ENCODE measurements around the gene ACCSL. TPM values are rescaled to one million over a fixed set of nuclear protein-coding genes. Genes with fewer than 3 reads are reported as not detected.

ACCSL gene
- total and polyA plus RNA-seq, 9 donors, result 0.04 TPM; not detected in 8

DNA sequence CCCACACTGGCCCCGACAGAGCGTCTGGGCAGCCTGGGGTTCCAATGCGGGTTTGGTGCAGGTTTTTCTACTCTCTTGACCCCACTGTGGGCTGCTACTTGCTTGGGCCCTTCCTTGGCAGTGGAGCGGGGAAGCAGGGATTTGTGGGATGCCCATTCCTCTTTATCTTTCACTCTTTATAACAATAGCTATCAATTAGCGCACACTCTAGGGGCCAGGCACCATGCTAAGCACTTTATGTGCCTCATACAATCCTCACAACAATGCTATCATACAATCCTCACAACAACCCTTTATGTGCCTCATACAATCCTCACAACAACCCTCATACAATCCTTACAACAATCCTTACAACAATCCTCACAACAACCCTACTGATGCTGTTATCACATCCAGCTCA is 31.0 kb downstream of the ACCSL start:
- H3K27ac ChIP-seq (ENCODE audit: low read length), result no peak overlapping the region
- H3K9me3 ChIP-seq (replicated peaks; ENCODE audit: control insufficient read depth, low read depth, low read length), result no peaks in the 10 kb centered on the region
- peaks cover 30% of the 10 kb centered on the region for H3K36me3 ChIP-seq (ENCODE audit: control insufficient read depth, insufficient read depth, low read length)
- DNase-seq, result no peak
- no peak overlapping the region for H3K4me3 ChIP-seq (ENCODE audit: low read length)
- no peaks in the 10 kb centered on the region for H3K4me1 ChIP-seq (ENCODE audit: control insufficient read depth, insufficient read depth, low read length)
- H3K27me3 ChIP-seq (ENCODE audit: control insufficient read depth, insufficient read depth, low read length), result no peaks in the 10 kb centered on the region
- WGBS (ENCODE audit: insufficient coverage), result 100% methylated on average over 5 of the region's 5 CpGs

DNA sequence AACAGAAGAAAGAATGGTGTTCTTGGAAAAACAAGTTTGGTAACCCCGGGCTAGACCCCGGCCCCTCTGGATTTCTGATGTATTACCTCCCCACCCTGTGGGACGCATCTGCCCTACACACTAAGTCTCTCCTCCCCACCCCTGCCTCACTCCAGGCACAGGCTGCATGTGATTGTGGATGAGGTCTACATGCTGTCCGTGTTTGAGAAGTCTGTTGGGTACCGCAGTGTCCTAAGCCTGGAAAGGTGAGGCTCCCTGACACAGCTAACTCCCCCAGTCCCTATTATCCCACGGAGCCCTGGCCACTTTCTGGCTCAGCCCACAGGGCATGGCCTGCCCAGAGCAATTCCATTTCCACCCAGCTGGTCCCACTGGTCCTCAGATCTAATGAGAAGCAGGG is 31.6 kb downstream of the ACCSL start:
- no peaks in the 10 kb centered on the region for H3K4me1 ChIP-seq (ENCODE audit: control insufficient read depth, insufficient read depth, low read length)
- peaks cover 27% of the 10 kb centered on the region for H3K36me3 ChIP-seq (ENCODE audit: control insufficient read depth, insufficient read depth, low read length)
- H3K4me3 ChIP-seq (ENCODE audit: low read length), result no peak overlapping the region
- H3K9me3 ChIP-seq (replicated peaks; ENCODE audit: control insufficient read depth, low read depth, low read length), result no peaks in the 10 kb centered on the region
- no peaks in the 10 kb centered on the region for H3K27me3 ChIP-seq (ENCODE audit: control insufficient read depth, insufficient read depth, low read length)
- no peak for DNase-seq
- no CpG with 5 or more reads among the region's 6 CpGs for WGBS (ENCODE audit: insufficient coverage)
- no peak overlapping the region for H3K27ac ChIP-seq (ENCODE audit: low read length)

DNA sequence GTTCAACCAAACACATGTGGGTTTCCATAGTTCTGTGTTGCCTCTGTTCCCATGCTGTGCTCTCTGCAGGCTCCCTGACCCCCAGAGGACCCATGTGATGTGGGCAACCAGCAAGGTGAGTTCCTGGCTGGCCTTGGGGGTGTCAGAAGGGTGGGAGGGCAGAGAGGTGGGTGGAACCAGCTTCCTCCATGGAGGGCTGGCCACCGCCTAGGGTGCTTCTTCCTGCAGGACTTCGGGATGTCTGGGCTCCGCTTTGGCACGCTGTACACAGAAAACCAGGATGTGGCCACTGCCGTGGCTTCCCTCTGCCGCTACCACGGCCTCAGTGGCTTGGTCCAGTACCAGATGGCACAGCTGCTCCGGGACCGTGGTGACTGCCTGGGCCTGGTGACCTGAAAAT is 33.2 kb downstream of the ACCSL start:
- H3K36me3 ChIP-seq (ENCODE audit: control insufficient read depth, insufficient read depth, low read length), result peaks cover 22% of the 10 kb centered on the region
- no peaks in the 10 kb centered on the region for H3K27me3 ChIP-seq (ENCODE audit: control insufficient read depth, insufficient read depth, low read length)
- no peak overlapping the region for H3K27ac ChIP-seq (ENCODE audit: low read length)
- no peak overlapping the region for H3K4me3 ChIP-seq (ENCODE audit: low read length)
- H3K4me1 ChIP-seq (ENCODE audit: control insufficient read depth, insufficient read depth, low read length), result no peaks in the 10 kb centered on the region
- WGBS (ENCODE audit: insufficient coverage), result 93% methylated on average over 9 of the region's 9 CpGs
- no peak for DNase-seq
- H3K9me3 ChIP-seq (replicated peaks; ENCODE audit: control insufficient read depth, low read depth, low read length), result no peaks in the 10 kb centered on the region

DNA sequence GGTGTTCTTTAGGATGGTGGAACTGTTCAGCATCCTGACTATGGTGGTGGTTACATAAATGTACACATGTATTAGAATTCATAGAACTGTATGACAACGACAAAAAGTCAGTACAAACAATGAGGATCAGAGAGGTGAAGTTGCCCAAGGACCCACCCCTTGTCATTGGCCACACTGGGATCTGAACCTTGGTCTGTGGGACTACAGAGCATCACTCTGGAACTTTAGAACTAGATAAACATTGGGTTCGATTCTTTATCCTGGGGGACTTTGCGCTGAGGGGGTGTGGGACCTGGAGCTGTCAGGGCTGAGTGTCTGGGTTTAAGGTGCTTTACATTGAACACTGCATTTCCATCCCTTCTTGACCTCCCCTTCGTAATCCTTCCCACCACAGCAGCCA is 34.9 kb downstream of the ACCSL start:
- H3K27me3 ChIP-seq (ENCODE audit: control insufficient read depth, insufficient read depth, low read length), result no peaks in the 10 kb centered on the region
- H3K27ac ChIP-seq (ENCODE audit: low read length), result no peak overlapping the region
- no peaks in the 10 kb centered on the region for H3K4me1 ChIP-seq (ENCODE audit: control insufficient read depth, insufficient read depth, low read length)
- 83% methylated on average over 1 of the region's 4 CpGs for WGBS (ENCODE audit: insufficient coverage)
- H3K36me3 ChIP-seq (ENCODE audit: control insufficient read depth, insufficient read depth, low read length), result peaks cover 15% of the 10 kb centered on the region
- no peaks in the 10 kb centered on the region for H3K9me3 ChIP-seq (replicated peaks; ENCODE audit: control insufficient read depth, low read depth, low read length)
- no peak for DNase-seq
- no peak overlapping the region for H3K4me3 ChIP-seq (ENCODE audit: low read length)

DNA sequence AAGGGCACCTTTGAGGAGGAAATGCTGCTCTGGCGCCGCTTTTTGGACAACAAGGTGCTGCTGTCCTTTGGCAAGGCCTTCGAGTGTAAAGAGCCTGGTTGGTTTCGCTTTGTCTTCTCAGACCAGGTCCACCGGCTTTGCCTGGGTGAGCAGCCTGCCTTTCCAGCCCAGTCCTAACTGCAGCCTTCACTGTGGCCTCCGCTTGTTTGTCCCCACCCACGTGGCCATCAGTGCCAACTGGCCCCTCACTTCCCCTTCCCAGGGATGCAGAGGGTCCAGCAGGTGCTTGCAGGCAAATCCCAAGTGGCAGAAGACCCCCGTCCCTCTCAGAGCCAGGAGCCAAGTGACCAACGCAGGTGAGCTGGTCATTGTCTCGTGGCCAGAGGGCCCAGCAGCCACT is 35.7 kb downstream of the ACCSL start:
- Histone ChIP-seq H3K9me3 (replicated peaks; ENCODE audit: control insufficient read depth, low read depth, low read length) (no peaks in the 10 kb centered on the region), H3K4me1 (ENCODE audit: control insufficient read depth, insufficient read depth, low read length) (no peaks in the 10 kb centered on the region), H3K4me3 (ENCODE audit: low read length) (no peak overlapping the region), H3K27ac (ENCODE audit: low read length) (no peak overlapping the region), H3K36me3 (ENCODE audit: control insufficient read depth, insufficient read depth, low read length) (peaks cover 12% of the 10 kb centered on the region), H3K27me3 (ENCODE audit: control insufficient read depth, insufficient read depth, low read length) (no peaks in the 10 kb centered on the region)
- DNase-seq, result no peak
- 86% methylated on average over 10 of the region's 10 CpGs for WGBS (ENCODE audit: insufficient coverage)

DNA sequence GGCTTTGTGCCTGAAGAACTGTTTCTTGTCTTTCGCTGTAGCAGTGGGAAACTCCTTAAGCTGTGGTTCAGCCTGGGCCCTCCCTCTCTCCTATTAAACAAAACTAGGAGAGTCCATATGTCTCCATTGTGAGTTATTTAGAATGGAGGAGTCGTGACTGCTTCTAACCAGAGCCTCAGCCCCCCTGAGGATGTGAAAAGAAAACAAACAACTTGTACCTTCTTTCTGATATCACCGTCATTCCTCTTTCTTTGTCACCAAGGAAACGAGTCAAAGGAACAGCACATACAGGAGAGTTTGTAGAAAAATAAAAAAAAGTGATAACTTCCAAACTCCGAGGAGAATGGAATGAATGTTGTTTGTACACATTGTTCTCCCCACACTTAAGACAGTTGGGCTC is 36.1 kb downstream of the ACCSL start:
- H3K4me3 ChIP-seq (ENCODE audit: low read length), result no peak overlapping the region
- no peaks in the 10 kb centered on the region for H3K27me3 ChIP-seq (ENCODE audit: control insufficient read depth, insufficient read depth, low read length)
- no peak for DNase-seq
- no peak overlapping the region for H3K27ac ChIP-seq (ENCODE audit: low read length)
- no peaks in the 10 kb centered on the region for H3K9me3 ChIP-seq (replicated peaks; ENCODE audit: control insufficient read depth, low read depth, low read length)
- H3K4me1 ChIP-seq (ENCODE audit: control insufficient read depth, insufficient read depth, low read length), result no peaks in the 10 kb centered on the region
- peaks cover 12% of the 10 kb centered on the region for H3K36me3 ChIP-seq (ENCODE audit: control insufficient read depth, insufficient read depth, low read length)
- no CpG with 5 or more reads among the region's 5 CpGs for WGBS (ENCODE audit: insufficient coverage)

DNA sequence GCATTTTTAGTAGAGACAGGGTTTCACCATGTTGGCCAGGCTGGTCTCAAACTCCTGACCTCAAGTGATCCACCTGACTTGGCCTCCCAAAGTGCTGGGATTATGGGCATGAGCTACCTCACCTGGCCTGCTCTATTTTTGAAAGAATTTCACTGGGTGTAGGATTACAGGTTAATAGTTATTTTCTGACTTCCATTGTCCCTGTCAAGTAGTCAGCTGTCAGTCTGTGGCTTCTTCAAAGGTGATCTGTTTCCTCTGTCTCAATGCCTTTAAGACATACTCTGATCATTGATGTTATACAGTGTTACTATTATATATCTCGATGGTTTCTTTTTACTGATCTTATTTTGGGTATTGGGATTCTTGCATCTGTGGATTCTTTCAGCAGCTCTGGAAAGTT is 37.5 kb downstream of the ACCSL start:
- Histone ChIP-seq H3K27ac (ENCODE audit: low read length) (no peak overlapping the region), H3K4me1 (ENCODE audit: control insufficient read depth, insufficient read depth, low read length) (no peaks in the 10 kb centered on the region), H3K4me3 (ENCODE audit: low read length) (no peak overlapping the region), H3K9me3 (replicated peaks; ENCODE audit: control insufficient read depth, low read depth, low read length) (no peaks in the 10 kb centered on the region), H3K36me3 (ENCODE audit: control insufficient read depth, insufficient read depth, low read length) (peaks cover 10% of the 10 kb centered on the region), H3K27me3 (ENCODE audit: control insufficient read depth, insufficient read depth, low read length) (no peaks in the 10 kb centered on the region)
- no peak for DNase-seq
- WGBS (ENCODE audit: insufficient coverage), result no CpG with 5 or more reads among the region's 1 CpG

- no peak for DNase-seq
- peaks cover 3% of the 10 kb centered on the region for H3K36me3 ChIP-seq (ENCODE audit: control insufficient read depth, insufficient read depth, low read length)
- no peak overlapping the region for H3K27ac ChIP-seq (ENCODE audit: low read length)
- H3K9me3 ChIP-seq (replicated peaks; ENCODE audit: control insufficient read depth, low read depth, low read length), result no peaks in the 10 kb centered on the region
- WGBS (ENCODE audit: insufficient coverage), result 90% methylated on average over 2 of the region's 4 CpGs
- no peak overlapping the region for H3K4me3 ChIP-seq (ENCODE audit: low read length)
- no peaks in the 10 kb centered on the region for H3K4me1 ChIP-seq (ENCODE audit: control insufficient read depth, insufficient read depth, low read length)
- H3K27me3 ChIP-seq (ENCODE audit: control insufficient read depth, insufficient read depth, low read length), result no peaks in the 10 kb centered on the region
These were observed 40.6 kb downstream of the ACCSL start for GRCh38 chr11:44088377-44088776.

DNA sequence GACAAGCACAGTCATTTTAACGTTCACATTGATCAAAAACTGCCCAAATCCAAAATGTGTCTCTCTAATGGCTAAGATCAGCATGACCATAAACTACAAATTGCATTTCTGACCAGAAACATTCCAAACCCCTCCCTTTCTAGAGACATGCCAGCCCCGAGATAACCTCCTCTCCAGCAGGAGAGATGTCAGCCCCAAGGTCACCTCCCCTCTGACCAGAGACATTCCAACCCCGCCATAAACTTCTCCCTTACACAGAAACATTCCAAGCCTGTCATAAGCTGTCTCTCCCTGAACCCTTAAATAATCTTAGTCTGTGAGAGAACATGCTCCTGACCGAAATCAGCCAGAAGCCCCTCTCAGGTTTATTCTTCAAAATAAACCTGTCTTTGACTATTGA is 41.1 kb downstream of the ACCSL start:
- Histone ChIP-seq H3K4me3 (ENCODE audit: low read length) (no peak overlapping the region), H3K36me3 (ENCODE audit: control insufficient read depth, insufficient read depth, low read length) (no peaks in the 10 kb centered on the region), H3K27ac (ENCODE audit: low read length) (no peak overlapping the region), H3K4me1 (ENCODE audit: control insufficient read depth, insufficient read depth, low read length) (no peaks in the 10 kb centered on the region), H3K27me3 (ENCODE audit: control insufficient read depth, insufficient read depth, low read length) (no peaks in the 10 kb centered on the region), H3K9me3 (replicated peaks; ENCODE audit: control insufficient read depth, low read depth, low read length) (no peaks in the 10 kb centered on the region)
- WGBS (ENCODE audit: insufficient coverage), result 81% methylated on average over 3 of the region's 4 CpGs
- no peak for DNase-seq

- Histone ChIP-seq H3K4me3 (ENCODE audit: low read length) (no peak overlapping the region), H3K36me3 (ENCODE audit: control insufficient read depth, insufficient read depth, low read length) (no peaks in the 10 kb centered on the region), H3K4me1 (ENCODE audit: control insufficient read depth, insufficient read depth, low read length) (no peaks in the 10 kb centered on the region), H3K27ac (ENCODE audit: low read length) (no peak overlapping the region), H3K9me3 (replicated peaks; ENCODE audit: control insufficient read depth, low read depth, low read length) (no peaks in the 10 kb centered on the region), H3K27me3 (ENCODE audit: control insufficient read depth, insufficient read depth, low read length) (no peaks in the 10 kb centered on the region)
- no CpG with 5 or more reads among the region's 1 CpG for WGBS (ENCODE audit: insufficient coverage)
- DNase-seq, result no peak
These were observed 42.8 kb downstream of the ACCSL start for GRCh38 chr11:44090539-44090938.

DNA sequence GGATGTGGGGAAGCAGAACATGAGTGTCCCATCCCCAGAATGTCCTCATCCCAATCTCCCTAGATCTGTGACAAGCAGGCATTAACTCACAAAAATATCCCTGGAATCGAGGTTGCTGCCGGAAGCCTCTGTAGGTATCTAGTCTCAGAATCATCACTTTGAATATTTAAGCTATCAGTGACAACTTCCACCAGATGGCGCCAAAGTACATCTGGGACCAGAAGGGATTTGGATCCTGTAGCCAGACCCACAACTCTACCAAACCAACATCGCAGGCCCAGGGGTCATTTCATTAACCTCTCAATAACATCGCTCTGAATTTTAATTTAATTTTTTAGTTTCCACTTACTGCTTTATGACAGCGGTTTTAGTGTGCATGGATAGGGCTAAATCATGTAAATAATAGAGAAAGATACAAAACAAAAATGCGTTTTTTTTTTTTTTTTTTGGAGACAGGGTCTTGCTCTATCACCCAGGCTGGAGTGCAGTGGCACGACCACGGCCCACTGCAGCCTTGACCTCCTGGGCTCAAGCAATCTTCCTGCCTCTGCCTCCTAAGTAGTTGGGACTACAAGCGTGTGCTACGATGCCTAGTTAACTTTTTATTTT is 46.6 kb downstream of the ACCSL start:
- Histone ChIP-seq H3K27ac (ENCODE audit: low read length) (no peak overlapping the region), H3K4me1 (ENCODE audit: control insufficient read depth, insufficient read depth, low read length) (peaks cover 6% of the 10 kb centered on the region), H3K4me3 (ENCODE audit: low read length) (no peak overlapping the region), H3K9me3 (replicated peaks; ENCODE audit: control insufficient read depth, low read depth, low read length) (no peaks in the 10 kb centered on the region), H3K36me3 (ENCODE audit: control insufficient read depth, insufficient read depth, low read length) (no peaks in the 10 kb centered on the region), H3K27me3 (ENCODE audit: control insufficient read depth, insufficient read depth, low read length) (no peaks in the 10 kb centered on the region)
- DNase-seq, result peak; percentile 91
- whole genome bisulfite sequencing (ENCODE audit: insufficient coverage), result 7% methylated on average over 2 of the region's 11 CpGs

Measured in muscle of leg (tissue), 11 donors.